Neural cell (in vitro differentiated cells): ENCODE measurements around the gene PTPRD. TPM values are rescaled to one million over a fixed set of nuclear protein-coding genes. Genes with fewer than 3 reads are reported as not detected.

ENCODE experiments used
- H2AFZ ChIP-seq: fragments of 200-600, 300-800 bp; sonication (generic), shearing (Covaris generic); 2 replicates; pipeline ENCODE4 v1.6.0; 2014; ENCODE audit warnings: low read depth, mild to moderate bottlenecking, antibody characterized with exemption, low read length, moderate library complexity
- H3F3A ChIP-seq: fragments of 200-600 bp; shearing (Covaris generic); 2 replicates; pipeline ENCODE4 v1.6.1; 2016; ENCODE audit warnings: mild to moderate bottlenecking, moderate library complexity, mixed read lengths, antibody characterized with exemption, low read length; ENCODE audit not compliant: insufficient read depth, poor library complexity, severe bottlenecking
- H3K27ac ChIP-seq: fragments of 200-600, 300-800 bp; sonication (generic), shearing (Covaris generic); 2 replicates; pipeline ENCODE4 v1.5.1; 2014; ENCODE audit warnings: mild to moderate bottlenecking, low read length, moderate library complexity
- H3K27me3 ChIP-seq: fragments of 300-800, 200-600 bp; sonication (generic), shearing (Covaris generic); 2 replicates; pipeline ENCODE4 v1.6.0; 2014; ENCODE audit warnings: mild to moderate bottlenecking, low read depth, low read length, moderate library complexity; ENCODE audit not compliant: insufficient read depth
- H3K36me3 ChIP-seq: fragments of 300-800, 200-600 bp; sonication (generic), shearing (Covaris generic); 2 replicates; pipeline ENCODE4 v1.5.1; 2014; ENCODE audit warnings: mild to moderate bottlenecking, antibody characterized with exemption, low read length, moderate library complexity; ENCODE audit not compliant: insufficient read depth
- H3K4me2 ChIP-seq: fragments of 300-800, 200-600 bp; sonication (generic), shearing (Covaris generic); 2 replicates; pipeline ENCODE4 v1.6.0; 2014; ENCODE audit warnings: mild to moderate bottlenecking, low read length
- H3K4me3 ChIP-seq: fragments of 300-800, 200-600 bp; sonication (generic), shearing (Covaris generic); 2 replicates; pipeline ENCODE4 v1.5.1; 2014; ENCODE audit warnings: mild to moderate bottlenecking, low read length, moderate library complexity
- H3K79me2 ChIP-seq: fragments of 200-600 bp; shearing (Covaris generic); replicated peaks from 2 replicates; pipeline ENCODE4 v1.6.0; 2014; ENCODE audit warnings: mild to moderate bottlenecking, low read length, moderate library complexity; ENCODE audit not compliant: insufficient read depth
- H3K9ac ChIP-seq: fragments of 300-800, 200-600 bp; sonication (generic), shearing (Covaris generic); 2 replicates; pipeline ENCODE4 v1.6.1; 2016; ENCODE audit warnings: mild to moderate bottlenecking, low read length, mixed read lengths
- H3K9me2 ChIP-seq: fragments of 200-600 bp; shearing (Covaris generic); 2 replicates; pipeline ENCODE4 v1.6.1; 2016; ENCODE audit warnings: mild to moderate bottlenecking, low read length, mixed read lengths; ENCODE audit not compliant: insufficient read depth
- H3K9me3 ChIP-seq: fragments of 200-600, 300-800 bp; sonication (generic), shearing (Covaris generic); 2 replicates; pipeline ENCODE4 v1.6.1; 2016; ENCODE audit warnings: mild to moderate bottlenecking, mixed run types, low read length, moderate library complexity, mixed read lengths
- H4K20me1 ChIP-seq: fragments of 200-600 bp; shearing (Covaris generic); 2 replicates; pipeline ENCODE4 v1.6.1; 2016; ENCODE audit warnings: mild to moderate bottlenecking, mixed run types; ENCODE audit not compliant: insufficient read depth
- CTCF ChIP-seq: fragments of 450-650 bp; IDR thresholded peaks from 2 replicates; pipeline ENCODE4 v1.5.1; 2014; ENCODE audit warnings: antibody characterized with exemption, mild to moderate bottlenecking, moderate library complexity; ENCODE audit not compliant: poor library complexity, severe bottlenecking
- EP300 ChIP-seq: fragments of 450-650 bp; conservative IDR thresholded peaks from 2 replicates; pipeline ENCODE4 v1.6.1; 2014; ENCODE audit warnings: antibody characterized with exemption, mild to moderate bottlenecking, moderate library complexity; ENCODE audit not compliant: poor library complexity, severe bottlenecking
- EZH2 ChIP-seq: fragments of 200-600, 300-800 bp; shearing (Covaris generic), sonication (generic); IDR thresholded peaks from 2 replicates; pipeline ENCODE4 v1.6.1; 2014; ENCODE audit warnings: antibody characterized with exemption, low read length, borderline replicate concordance, mild to moderate bottlenecking; ENCODE audit not compliant: insufficient read depth, poor library complexity, severe bottlenecking
- MXI1 ChIP-seq: fragments of 450-650 bp; conservative IDR thresholded peaks from 2 replicates; pipeline ENCODE4 v1.6.1; 2014; ENCODE audit warnings: antibody characterized with exemption, mild to moderate bottlenecking; ENCODE audit not compliant: poor library complexity, severe bottlenecking
- POLR2AphosphoS5 ChIP-seq: IDR thresholded peaks from 2 replicates; pipeline ENCODE4 v1.6.1; 2012
- RAD21 ChIP-seq: fragments of 450-650 bp; conservative IDR thresholded peaks from 2 replicates; pipeline ENCODE4 v1.6.1; 2014; ENCODE audit warnings: antibody characterized with exemption, mild to moderate bottlenecking, moderate library complexity
- REST ChIP-seq: IDR thresholded peaks from 2 replicates; pipeline ENCODE4 v1.6.1; 2012; ENCODE audit warnings: borderline replicate concordance
- SMC3 ChIP-seq: fragments of 450-650 bp; conservative IDR thresholded peaks from 2 replicates; pipeline ENCODE4 v1.6.1; 2014; ENCODE audit warnings: antibody characterized with exemption, mild to moderate bottlenecking, moderate library complexity; ENCODE audit not compliant: poor library complexity
- TAF1 ChIP-seq: IDR thresholded peaks from 2 replicates; pipeline ENCODE4 v1.6.1; 2012; ENCODE audit warnings: low read depth
- polyA plus RNA-seq: library from polyadenylated mRNA; depleted of rRNA; stranded (reverse); fragments of >200 nt; gene quantifications from 2 replicates; pipeline ENCODE4 v1.2.3, GENCODE V29; 2014

Gene PTPRD
- polyA plus RNA-seq, 1 donor from 2014 or later = 143 TPM

- H3K4me3 ChIP-seq = no peak overlapping the region
- no peak overlapping the region for H3K27ac ChIP-seq
- no peaks in the 10 kb centered on the region for H3K79me2 ChIP-seq
- H3K36me3 ChIP-seq = no peaks in the 10 kb centered on the region
- H3K9me2 ChIP-seq = no peaks in the 10 kb centered on the region
- H2AFZ ChIP-seq = no peak overlapping the region
- no peaks in the 10 kb centered on the region for H3K27me3 ChIP-seq
- H3K9ac ChIP-seq = no peak overlapping the region
- H3K4me2 ChIP-seq = no peak overlapping the region
- no peak for TF ChIP-seq SMC3
- TF ChIP-seq RAD21 = no peak
- TF ChIP-seq EP300 = no peak
- no peak for TF ChIP-seq POLR2AphosphoS5
- no peaks in the 10 kb centered on the region for H3K9me3 ChIP-seq
- no peaks in the 10 kb centered on the region for H4K20me1 ChIP-seq
- no peaks in the 10 kb centered on the region for H3F3A ChIP-seq
Observed at GRCh38 chr9:9412241-9412640, 1200.6 kb downstream of the PTPRD start.

- Histone ChIP-seq H3K4me3 (no peak overlapping the region), H3K9me2 (no peaks in the 10 kb centered on the region), H3K4me2 (no peak overlapping the region), H3K27ac (no peak overlapping the region), H3K36me3 (no peaks in the 10 kb centered on the region), H3K79me2 (no peaks in the 10 kb centered on the region), H3K9me3 (no peaks in the 10 kb centered on the region), H3K9ac (no peak overlapping the region), H4K20me1 (no peaks in the 10 kb centered on the region), H3K27me3 (no peaks in the 10 kb centered on the region), H3F3A (no peaks in the 10 kb centered on the region), H2AFZ (no peak overlapping the region)
- TF ChIP-seq EZH2 (no peak), REST (no peak), TAF1 (no peak), CTCF (no peak), MXI1 (no peak), RAD21 (no peak), SMC3 (no peak), EP300 (no peak), POLR2AphosphoS5 (no peak)
Observed at GRCh38 chr9:9410736-9411135, 1202.1 kb downstream of the PTPRD start.

GRCh38 chr9:9399982-9400381 is 1212.8 kb downstream of the PTPRD start:
- Histone ChIP-seq H3K9me3 (no peaks in the 10 kb centered on the region), H3K36me3 (no peaks in the 10 kb centered on the region), H3K9ac (no peak overlapping the region), H3K4me3 (no peak overlapping the region), H3K27me3 (no peaks in the 10 kb centered on the region), H3K4me2 (no peak overlapping the region), H3K9me2 (no peaks in the 10 kb centered on the region), H3K79me2 (no peaks in the 10 kb centered on the region), H3K27ac (no peak overlapping the region), H2AFZ (no peak overlapping the region), H4K20me1 (no peaks in the 10 kb centered on the region), H3F3A (no peaks in the 10 kb centered on the region)
- TF ChIP-seq EP300 (no peak), CTCF (no peak), REST (no peak), RAD21 (no peak), EZH2 (no peak), MXI1 (no peak), SMC3 (no peak), POLR2AphosphoS5 (no peak), TAF1 (no peak)
